ENCODE results near the gene KIAA0930.
"Not testable (repeated sequence)": the region's sequence is repeated elsewhere in the genome, so short reads cannot be mapped to it uniquely, and the experiment has no call there.

KIAA0930 gene

GRCh38 chr22:45200860-45201511, 39.7 kb downstream of the KIAA0930 start:
- DNase-seq: no peak

- DNase-seq: no peak
Measured at GRCh38 chr22:45200230-45200629, 40.5 kb downstream of the KIAA0930 start.

- DNase-seq: no peak
Measured at GRCh38 chr22:45199723-45200122, 41.0 kb downstream of the KIAA0930 start.

GRCh38 chr22:45198463-45198795, 42.3 kb downstream of the KIAA0930 start:
- DNase-seq: no peak

GRCh38 chr22:45197606-45198462, 42.9 kb downstream of the KIAA0930 start:
- no peak for DNase-seq

- DNase-seq: no peak
Measured at GRCh38 chr22:45196926-45197605, 43.6 kb downstream of the KIAA0930 start.

- no peak for DNase-seq
Measured at GRCh38 chr22:45196308-45196707, 44.4 kb downstream of the KIAA0930 start.

GRCh38 chr22:45195616-45196015, 45.1 kb downstream of the KIAA0930 start:
- DNase-seq: no peak

- no peak for DNase-seq
Measured at GRCh38 chr22:45194686-45195085, 46.0 kb downstream of the KIAA0930 start.

- DNase-seq: no peak
Measured at GRCh38 chr22:45192701-45193187, 48.0 kb downstream of the KIAA0930 start.

- DNase-seq: not testable (repeated sequence)
Measured at GRCh38 chr22:45191746-45192145, 48.9 kb downstream of the KIAA0930 start.

GRCh38 chr22:45190202-45190872, 50.4 kb downstream of the KIAA0930 start:
- no peak for DNase-seq

GRCh38 chr22:45188779-45189178, 51.9 kb downstream of the KIAA0930 start:
- no peak for DNase-seq

GRCh38 chr22:45187891-45188290, 52.8 kb downstream of the KIAA0930 start:
- no peak for DNase-seq

- no peak for DNase-seq
Measured at GRCh38 chr22:45185718-45186514, 54.8 kb downstream of the KIAA0930 start.

GRCh38 chr22:45183974-45184373, 56.7 kb downstream of the KIAA0930 start:
- DNase-seq: no peak

- no peak for DNase-seq
Measured at GRCh38 chr22:45181766-45182165, 58.9 kb downstream of the KIAA0930 start.

GRCh38 chr22:45181240-45181639, 59.5 kb downstream of the KIAA0930 start:
- DNase-seq: no peak

GRCh38 chr22:45180146-45180679, 60.5 kb downstream of the KIAA0930 start:
- DNase-seq: no peak

GRCh38 chr22:45179276-45180049, 61.2 kb downstream of the KIAA0930 start:
- DNase-seq: no peak

Measured in NCI-H510A (cell line).